Measurements from ENCODE around the gene PIP4K2C. TPM values are rescaled to one million over a fixed set of nuclear protein-coding genes. Genes with fewer than 3 reads are reported as not detected.

The PIP4K2C gene
- total RNA-seq, 2 experiments from 2014 or later, result 15.1 to 17.3 TPM

GRCh38 chr12:57612711-57613426, 21.9 kb downstream of the PIP4K2C start:
- H3K4me3 Mint-ChIP-seq, result peak overlapping the region; percentile 20
- no peak for ATAC-seq (ENCODE audit: poor library complexity)
- H3K4me1 Mint-ChIP-seq (ENCODE audit: low read depth), result peaks cover 16% of the 10 kb centered on the region
- CTCF ChIA-PET, result interaction anchor here (1.6 kb wide), 1 partner anchor 30 kb away, joined by 4 read pairs; no protein-coding TSS in a partner anchor
- H3K27ac Mint-ChIP-seq, result no peak overlapping the region
- no peak for DNase-seq
- Histone ChIP-seq H3K4me1 (ENCODE audit: insufficient read depth, low read length) (peaks cover 19% of the 10 kb centered on the region), H3K9me3 (ENCODE audit: control insufficient read depth in 1 of 2, insufficient read depth in 1 of 2, low read length in 2 of 2) (peaks cover 0 to 3% of the 10 kb centered on the region in 2 experiments), H3K27me3 (ENCODE audit: control insufficient read depth in 1 of 2, insufficient read depth in 2 of 2, low read length in 2 of 2) (peaks cover 22 to 37% of the 10 kb centered on the region in 2 experiments), H3K36me3 (ENCODE audit: insufficient read depth, low read length) (no peaks in the 10 kb centered on the region), H3K4me3 (ENCODE audit: low read length) (no peak overlapping the region), H3K27ac (ENCODE audit: low read depth in 1 of 2, low read length in 2 of 2) (no peak overlapping the region)
- intact Hi-C loops (cut with DNase I, micrococcal nuclease), result no loop called here
- peaks cover 8% of the 10 kb centered on the region for H3K36me3 Mint-ChIP-seq (ENCODE audit: low read depth)
- no peaks in the 10 kb centered on the region for H3K9me3 Mint-ChIP-seq
- peaks cover 66% of the 10 kb centered on the region for H3K27me3 Mint-ChIP-seq
- POLR2A ChIA-PET, result interaction anchor here (0.9 kb wide), 1 partner anchor 18 kb away, joined by 3 read pairs; no protein-coding TSS in a partner anchor
- TF ChIP-seq CTCF (IDR thresholded peaks at IDR 0.05), result no peak

- intact Hi-C loops (cut with DNase I, micrococcal nuclease), result no loop called here
- Mint-ChIP-seq H3K36me3 (ENCODE audit: low read depth) (peaks cover 7% of the 10 kb centered on the region), H3K4me1 (ENCODE audit: low read depth) (peaks cover 16% of the 10 kb centered on the region), H3K27ac (no peak overlapping the region), H3K9me3 (no peaks in the 10 kb centered on the region), H3K4me3 (no peak overlapping the region), H3K27me3 (peaks cover 73% of the 10 kb centered on the region)
- TF ChIP-seq CTCF (IDR thresholded peaks at IDR 0.05), result no peak
- Histone ChIP-seq H3K36me3 (ENCODE audit: insufficient read depth, low read length) (no peaks in the 10 kb centered on the region), H3K4me3 (ENCODE audit: low read length) (no peak overlapping the region), H3K27ac (ENCODE audit: low read depth in 1 of 2, low read length in 2 of 2) (no peak overlapping the region), H3K9me3 (ENCODE audit: control insufficient read depth in 1 of 2, insufficient read depth in 1 of 2, low read length in 2 of 2) (peaks cover 0 to 3% of the 10 kb centered on the region in 2 experiments), H3K27me3 (ENCODE audit: control insufficient read depth in 1 of 2, insufficient read depth in 2 of 2, low read length in 2 of 2) (peaks cover 26 to 44% of the 10 kb centered on the region in 2 experiments), H3K4me1 (ENCODE audit: insufficient read depth, low read length) (peaks cover 19% of the 10 kb centered on the region)
- no peak for ATAC-seq (ENCODE audit: poor library complexity)
- POLR2A ChIA-PET, result no interaction called here
- no peak for DNase-seq
- CTCF ChIA-PET, result interaction anchor here (1.6 kb wide), 1 partner anchor 30 kb away, joined by 4 read pairs; no protein-coding TSS in a partner anchor
These were observed 22.6 kb downstream of the PIP4K2C start for GRCh38 chr12:57613427-57614109.

GRCh38 chr12:57614178-57614947, 23.4 kb downstream of the PIP4K2C start:
- Histone ChIP-seq H3K4me1 (ENCODE audit: insufficient read depth, low read length) (peaks cover 23% of the 10 kb centered on the region), H3K27ac (ENCODE audit: low read depth in 1 of 2, low read length in 2 of 2) (no peak overlapping the region), H3K27me3 (ENCODE audit: control insufficient read depth in 1 of 2, insufficient read depth in 2 of 2, low read length in 2 of 2) (peaks cover 33 to 52% of the 10 kb centered on the region in 2 experiments), H3K9me3 (ENCODE audit: control insufficient read depth in 1 of 2, insufficient read depth in 1 of 2, low read length in 2 of 2) (peaks cover 0 to 3% of the 10 kb centered on the region in 2 experiments), H3K36me3 (ENCODE audit: insufficient read depth, low read length) (no peaks in the 10 kb centered on the region), H3K4me3 (ENCODE audit: low read length) (no peak overlapping the region)
- Mint-ChIP-seq H3K27me3 (peaks cover 81% of the 10 kb centered on the region), H3K4me1 (ENCODE audit: low read depth) (peaks cover 23% of the 10 kb centered on the region), H3K36me3 (ENCODE audit: low read depth) (no peaks in the 10 kb centered on the region), H3K4me3 (peak overlapping the region; percentile 11), H3K9me3 (no peaks in the 10 kb centered on the region), H3K27ac (no peak overlapping the region)
- ATAC-seq (ENCODE audit: poor library complexity) (no peak), DNase-seq (peak in 1 of 14 experiments; percentile 30)
- no peak for TF ChIP-seq CTCF (IDR thresholded peaks at IDR 0.05)
- intact Hi-C loops (cut with DNase I, micrococcal nuclease), result no loop called here
- ChIA-PET POLR2A (no interaction called here), CTCF (no interaction called here)
